GM18520 (cell line): ENCODE results near the gene ZNF598.
"Not testable (repeated sequence)": the region's sequence is repeated elsewhere in the genome, so short reads cannot be mapped to it uniquely, and the experiment has no call there.

Source experiments
- ATAC-seq: cut with Tn5 transposase; IDR thresholded peaks from one replicate; pipeline ENCODE4 v1.9.1; 2021; ENCODE audit not compliant: unreplicated experiment

ZNF598 gene

GRCh38 chr16:1960665-1961630, 48.7 kb downstream of the ZNF598 start:
- ATAC-seq = no peak

GRCh38 chr16:1959269-1960039, 50.2 kb downstream of the ZNF598 start, which contains the start of gene NDUFB10:
TSS of gene NDUFB10 (plus strand) at chr16:1959538. CDS start at chr16:1959625, 87 bp downstream.
- peak; percentile 79 for ATAC-seq

- no peak for ATAC-seq
These were observed 50.8 kb downstream of the ZNF598 start for GRCh38 chr16:1958715-1959268.

GRCh38 chr16:1958143-1958491, 51.5 kb downstream of the ZNF598 start:
- ATAC-seq = not testable (repeated sequence)

GRCh38 chr16:1957434-1958142, 52.0 kb downstream of the ZNF598 start:
- not testable (repeated sequence) for ATAC-seq

- ATAC-seq = no peak
These were observed 55.9 kb downstream of the ZNF598 start for GRCh38 chr16:1953734-1954133.

- ATAC-seq = no peak
These were observed 59.1 kb downstream of the ZNF598 start for GRCh38 chr16:1950559-1950958.

GRCh38 chr16:1950047-1950446, 59.6 kb downstream of the ZNF598 start:
- no peak for ATAC-seq

- ATAC-seq = no peak
These were observed 60.1 kb downstream of the ZNF598 start for GRCh38 chr16:1949507-1949906.
